Type B pancreatic cell (in vitro differentiated cells): ENCODE measurements around the gene RPL13. TPM values are rescaled to one million over a fixed set of nuclear protein-coding genes. Genes with fewer than 3 reads are reported as not detected.

Experiments used
- DNase-seq: peaks from one replicate; pipeline ENCODE4 v3.0.0; 2021; ENCODE audit warnings: mixed read lengths; ENCODE audit not compliant: unreplicated experiment; ENCODE audit errors: extremely low spot score
- H3K27ac Mint-ChIP-seq: 2 replicates; pipeline ENCODE4 v1.8.0; 2021; ENCODE audit warnings: mild to moderate bottlenecking, mixed read lengths
- H3K27me3 Mint-ChIP-seq: 2 replicates; pipeline ENCODE4 v1.8.0; 2021; ENCODE audit warnings: mixed read lengths
- H3K36me3 Mint-ChIP-seq: 2 replicates; pipeline ENCODE4 v1.8.0; 2021; ENCODE audit warnings: mixed read lengths
- H3K4me1 Mint-ChIP-seq: one replicate; pipeline ENCODE4 v1.8.0; 2021; ENCODE audit warnings: mixed read lengths; ENCODE audit not compliant: unreplicated experiment
- H3K4me3 Mint-ChIP-seq: 2 replicates; pipeline ENCODE4 v1.8.0; 2021; ENCODE audit warnings: mild to moderate bottlenecking, mixed read lengths
- H3K9me3 Mint-ChIP-seq: 2 replicates; pipeline ENCODE4 v1.8.0; 2021; ENCODE audit warnings: mixed read lengths
- long read RNA-seq: library from polyadenylated mRNA; unstranded; transcript quantifications from one replicate; pipeline ENCODE4 v2.0.0, GENCODE V29; 2020
- total RNA-seq: library from RNA; stranded (reverse); gene quantifications from 2 replicates; pipeline ENCODE4 v1.2.1, GENCODE V29; 2021; ENCODE audit warnings: low replicate concordance
- TF ChIP-seq, protein P1 (sequence below): fragments of 200-600 bp; sonication (generic); conservative IDR thresholded peaks from 2 replicates; pipeline ENCODE4 v1.5.0; 2021; ENCODE audit warnings: antibody characterized with exemption, mild to moderate bottlenecking

RPL13 gene
- total RNA-seq, result 2,449 and 2,557 TPM in 2 replicates
- long read RNA-seq, full-length matches to known transcripts, result 1,329 of 1,382 reads
- long read RNA-seq, partial matches to known transcripts, result 42 of 1,382 reads
- long read RNA-seq, other reads (novel, unspliced or antisense), result 11 of 1,382 reads

DNA sequence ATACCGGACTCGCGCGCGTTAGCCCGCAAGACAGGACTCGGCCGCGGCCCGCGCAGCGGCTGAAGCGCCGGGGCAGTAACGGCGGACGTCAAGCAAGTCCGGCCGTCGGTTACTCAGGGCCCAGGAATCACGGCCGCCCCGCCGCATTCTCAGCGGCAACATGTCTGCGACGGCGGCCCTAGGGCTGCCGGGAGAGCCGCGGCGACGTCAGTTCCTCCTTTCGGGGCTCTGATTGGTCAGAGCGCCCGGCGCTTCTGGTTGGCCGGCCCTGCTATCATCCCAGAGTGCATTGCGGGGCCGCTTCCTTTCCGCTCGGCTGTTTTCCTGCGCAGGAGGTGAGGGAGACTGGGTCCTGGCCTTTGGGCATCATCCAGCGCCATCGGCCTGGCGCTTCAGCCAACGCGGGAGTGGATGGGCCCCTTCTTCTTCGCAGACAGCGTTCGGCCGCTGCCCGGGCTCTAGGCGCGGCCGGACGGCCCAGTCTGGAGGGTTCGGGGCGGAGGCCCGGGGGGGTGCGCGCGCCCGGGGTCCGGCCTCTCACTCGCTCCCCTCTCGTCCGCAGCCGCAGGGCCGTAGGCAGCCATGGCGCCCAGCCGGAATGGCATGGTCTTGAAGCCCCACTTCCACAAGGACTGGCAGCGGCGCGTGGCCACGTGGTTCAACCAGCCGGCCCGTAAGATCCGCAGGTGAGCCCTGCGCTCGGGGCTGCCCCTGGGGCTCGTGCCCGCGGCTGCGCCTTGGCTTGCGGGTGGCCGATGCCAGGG lies at the start of gene RPL13:
TSS of gene RPL13 (plus strand) at position 305 of the 764 bp plus-strand sequence. CDS start at position 583, 278 bp downstream.
- H3K9me3 Mint-ChIP-seq, result no peaks in the 10 kb centered on the region
- peaks cover 35% of the 10 kb centered on the region for H3K36me3 Mint-ChIP-seq
- peak within 1 kb of the TSS; percentile 97 for H3K4me3 Mint-ChIP-seq
- DNase-seq, result peak; percentile 95
- H3K4me1 Mint-ChIP-seq, result peaks cover 33% of the 10 kb centered on the region
- TF ChIP-seq, protein P1, sequence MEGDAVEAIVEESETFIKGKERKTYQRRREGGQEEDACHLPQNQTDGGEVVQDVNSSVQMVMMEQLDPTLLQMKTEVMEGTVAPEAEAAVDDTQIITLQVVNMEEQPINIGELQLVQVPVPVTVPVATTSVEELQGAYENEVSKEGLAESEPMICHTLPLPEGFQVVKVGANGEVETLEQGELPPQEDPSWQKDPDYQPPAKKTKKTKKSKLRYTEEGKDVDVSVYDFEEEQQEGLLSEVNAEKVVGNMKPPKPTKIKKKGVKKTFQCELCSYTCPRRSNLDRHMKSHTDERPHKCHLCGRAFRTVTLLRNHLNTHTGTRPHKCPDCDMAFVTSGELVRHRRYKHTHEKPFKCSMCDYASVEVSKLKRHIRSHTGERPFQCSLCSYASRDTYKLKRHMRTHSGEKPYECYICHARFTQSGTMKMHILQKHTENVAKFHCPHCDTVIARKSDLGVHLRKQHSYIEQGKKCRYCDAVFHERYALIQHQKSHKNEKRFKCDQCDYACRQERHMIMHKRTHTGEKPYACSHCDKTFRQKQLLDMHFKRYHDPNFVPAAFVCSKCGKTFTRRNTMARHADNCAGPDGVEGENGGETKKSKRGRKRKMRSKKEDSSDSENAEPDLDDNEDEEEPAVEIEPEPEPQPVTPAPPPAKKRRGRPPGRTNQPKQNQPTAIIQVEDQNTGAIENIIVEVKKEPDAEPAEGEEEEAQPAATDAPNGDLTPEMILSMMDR, result no peak
- H3K27me3 Mint-ChIP-seq, result no peaks in the 10 kb centered on the region
- H3K27ac Mint-ChIP-seq, result peak within 1 kb of the TSS; percentile 99

DNA sequence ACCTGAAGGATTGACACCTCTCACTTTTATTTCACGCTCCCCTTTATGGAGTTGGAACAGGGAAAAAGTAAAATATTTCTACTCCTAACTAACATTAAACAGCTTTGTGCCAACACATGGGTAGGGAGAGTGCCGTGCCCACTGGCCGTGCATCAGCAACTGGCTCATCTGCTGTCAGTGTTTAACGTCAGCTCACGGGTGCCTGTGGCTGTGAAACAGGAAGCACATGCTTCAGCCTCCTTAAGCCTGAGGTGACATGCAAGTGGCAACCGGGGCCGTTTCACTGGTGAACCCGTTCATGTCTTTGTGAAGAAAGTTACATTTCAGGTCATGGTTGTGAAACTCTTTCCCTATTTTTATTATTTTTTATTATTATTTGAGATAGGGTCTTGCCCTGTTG lies 49.1 kb upstream of the RPL13 start:
- H3K4me1 Mint-ChIP-seq, result peaks cover 4% of the 10 kb centered on the region
- H3K4me3 Mint-ChIP-seq, result no peak overlapping the region
- no peak overlapping the region for H3K27ac Mint-ChIP-seq
- H3K9me3 Mint-ChIP-seq, result no peaks in the 10 kb centered on the region
- H3K27me3 Mint-ChIP-seq, result no peaks in the 10 kb centered on the region
- DNase-seq, result no peak
- TF ChIP-seq, protein P1, result no peak
- H3K36me3 Mint-ChIP-seq, result peaks cover 5% of the 10 kb centered on the region

DNA sequence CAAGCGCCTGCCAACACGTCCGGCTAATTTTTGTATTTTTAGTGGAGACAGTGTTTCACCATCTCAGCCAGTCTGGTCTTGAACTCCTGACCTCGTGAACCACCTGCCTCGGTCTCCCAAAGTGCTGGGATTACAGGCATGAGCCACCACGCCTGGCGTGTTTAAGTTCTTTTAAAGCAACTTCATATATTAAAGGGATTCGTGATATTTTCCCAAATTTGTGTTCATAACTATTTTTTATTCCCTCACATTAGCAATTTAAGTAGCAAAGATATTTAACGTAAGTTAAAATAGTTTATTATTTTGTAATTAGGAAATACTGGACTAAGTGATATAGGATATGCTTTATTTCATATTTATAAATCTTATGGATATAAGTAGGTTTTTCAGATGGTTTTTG lies 48.0 kb upstream of the RPL13 start:
- Mint-ChIP-seq H3K4me1 (no peaks in the 10 kb centered on the region), H3K27ac (no peak overlapping the region), H3K9me3 (no peaks in the 10 kb centered on the region), H3K4me3 (no peak overlapping the region), H3K27me3 (no peaks in the 10 kb centered on the region), H3K36me3 (peaks cover 13% of the 10 kb centered on the region)
- TF ChIP-seq, protein P1, result no peak
- no peak for DNase-seq

DNA sequence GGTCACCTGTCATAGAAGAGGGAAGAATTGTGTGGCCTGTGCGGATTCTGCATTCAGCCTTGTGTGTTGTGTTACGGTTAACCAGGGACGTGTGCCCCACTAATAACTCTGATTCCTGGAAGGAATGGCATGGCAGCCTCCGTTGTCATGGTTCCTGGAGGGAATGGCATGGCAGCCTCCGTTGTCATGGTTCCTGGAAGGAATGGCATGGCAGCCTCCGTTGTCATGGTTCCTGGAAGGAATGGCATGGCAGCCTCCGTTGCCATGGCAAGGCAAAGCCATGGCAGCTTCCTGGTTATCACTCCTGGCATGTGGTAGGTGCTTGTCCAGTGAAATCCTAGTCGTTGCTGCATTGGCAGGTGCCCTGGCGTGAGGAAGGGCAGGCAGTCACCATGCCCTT lies 43.4 kb upstream of the RPL13 start:
- TF ChIP-seq, protein P1, result no peak
- Mint-ChIP-seq H3K4me1 (no peaks in the 10 kb centered on the region), H3K4me3 (no peak overlapping the region), H3K27ac (no peak overlapping the region), H3K36me3 (peaks cover 33% of the 10 kb centered on the region), H3K9me3 (no peaks in the 10 kb centered on the region), H3K27me3 (no peaks in the 10 kb centered on the region)
- no peak for DNase-seq

DNA sequence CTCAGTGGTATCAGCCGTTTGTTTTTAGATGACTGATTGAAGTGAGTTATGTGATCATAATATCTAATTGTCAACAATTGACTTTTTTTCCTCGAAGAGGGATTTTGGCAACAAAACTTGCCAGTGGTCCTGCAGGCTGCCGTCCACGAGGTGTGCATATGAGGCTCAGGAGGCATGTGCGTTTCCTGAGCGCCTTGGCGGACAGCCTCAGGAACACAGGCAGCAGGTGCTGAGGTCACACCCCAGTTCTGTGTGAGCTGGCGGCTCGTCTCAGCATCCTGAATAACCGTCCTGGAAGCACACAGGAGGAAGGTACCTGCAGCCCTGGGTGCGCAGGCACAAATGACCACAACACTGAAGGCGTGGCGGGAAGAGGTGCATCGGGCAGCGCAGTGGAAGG lies 40.6 kb upstream of the RPL13 start:
- no peak overlapping the region for H3K27ac Mint-ChIP-seq
- no peak for DNase-seq
- no peak overlapping the region for H3K4me3 Mint-ChIP-seq
- no peaks in the 10 kb centered on the region for H3K4me1 Mint-ChIP-seq
- TF ChIP-seq, protein P1, result no peak
- no peaks in the 10 kb centered on the region for H3K9me3 Mint-ChIP-seq
- H3K36me3 Mint-ChIP-seq, result peaks cover 32% of the 10 kb centered on the region
- no peaks in the 10 kb centered on the region for H3K27me3 Mint-ChIP-seq
